SK-MEL-5 (cell line): Measurements from ENCODE around the gene NAALADL2. TPM values are rescaled to one million over a fixed set of nuclear protein-coding genes. Genes with fewer than 3 reads are reported as not detected.
A peak's percentile ranks its signal among the peaks of the same experiment; 100 is the strongest.
"Not testable (repeated sequence)": the region's sequence is repeated elsewhere in the genome, so short reads cannot be mapped to it uniquely, and the experiment has no call there.

Source experiments
- DNase-seq: peaks from one replicate; pipeline ENCODE4 v3.0.0-alpha.2; 2016; ENCODE audit warnings: low read depth, low spot score
- in situ Hi-C: cut with HindIII; loops from 2 replicates; pipeline ENCODE4 v1.10.0; 2016; ENCODE audit warnings: low sequenced_read_pairs, high pct_unique_total_duplicates, low pct_unique_long_range_greater_than_20kb
- total RNA-seq: library from RNA; depleted of rRNA; stranded (reverse); fragments of >200 nt; shearing (Covaris generic); gene quantifications from 2 replicates; pipeline ENCODE4 v1.2.3, GENCODE V29; 2014

NAALADL2 gene
- total RNA-seq, 1 experiment from 2014 or later, result 2.9 TPM

DNA sequence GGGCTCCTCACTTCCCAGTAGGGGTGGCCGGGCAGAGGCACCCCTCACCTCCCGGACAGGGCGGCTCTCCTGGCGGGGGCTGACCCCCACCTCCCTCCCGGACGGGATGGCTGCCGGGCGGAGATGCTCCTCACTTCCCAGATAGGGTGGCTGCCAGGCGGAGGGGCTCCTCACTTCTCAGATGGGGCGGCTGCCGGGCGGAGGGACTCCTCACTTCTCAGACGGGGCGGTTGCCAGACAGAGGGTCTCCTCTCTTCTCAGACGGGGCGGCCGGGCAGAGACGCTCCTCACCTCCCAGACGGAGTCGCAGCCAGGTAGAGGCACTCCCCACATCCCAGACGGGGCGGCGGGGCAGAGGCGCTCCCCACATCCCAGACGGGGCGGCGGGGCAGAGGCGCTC is 273.6 kb downstream of the NAALADL2 start:
- in situ Hi-C loops, DNase-seq: not testable (repeated sequence)

- DNase-seq, result no peak
- in situ Hi-C loops, result no loop called here
These were observed 285.2 kb downstream of the NAALADL2 start for GRCh38 chr3:175144368-175144767.

DNA sequence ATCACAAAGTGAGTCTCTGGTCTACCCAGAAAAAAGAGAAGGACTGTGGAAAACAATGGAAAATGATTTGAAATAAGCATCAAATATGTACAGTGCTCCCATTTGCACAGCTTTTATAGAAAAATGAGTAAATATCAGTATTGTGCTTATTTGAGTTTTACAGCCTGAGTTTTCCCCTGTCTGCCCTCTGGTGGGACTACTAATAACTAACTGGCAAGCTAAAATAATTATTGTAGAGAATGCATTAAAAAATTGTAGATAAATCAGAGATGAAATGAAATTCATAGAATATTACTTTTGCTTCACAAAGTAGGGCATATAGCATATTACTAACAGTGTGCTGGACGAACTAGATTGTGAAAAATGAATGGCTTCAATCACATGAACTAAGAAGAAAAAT is 287.1 kb downstream of the NAALADL2 start:
- in situ Hi-C loops, result no loop called here
- DNase-seq, result peak; percentile 21

DNA sequence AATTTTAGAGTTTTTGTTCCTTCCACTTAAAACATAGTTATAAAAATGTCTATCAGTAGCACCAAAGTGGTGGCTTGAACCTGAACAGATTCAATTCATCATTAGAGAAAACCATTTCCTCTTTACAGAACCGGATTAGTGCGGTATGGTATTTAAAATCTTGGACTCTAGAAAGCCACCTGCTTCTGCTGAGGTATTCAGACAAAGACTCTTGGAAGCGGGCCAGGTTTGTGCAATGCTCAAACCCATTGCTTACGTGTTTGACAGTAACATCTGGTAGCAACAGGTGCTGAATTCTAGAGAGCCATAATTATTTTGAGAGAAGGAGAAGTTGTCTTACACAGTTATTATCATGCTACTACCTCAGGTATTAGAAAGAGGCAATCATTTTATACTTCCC is 290.5 kb downstream of the NAALADL2 start:
- DNase-seq, result no peak
- in situ Hi-C loops, result no loop called here

GRCh38 chr3:175150812-175151401 is 291.8 kb downstream of the NAALADL2 start:
- no peak for DNase-seq
- in situ Hi-C loops, result no loop called here

- no peak for DNase-seq
- in situ Hi-C loops, result no loop called here
These were observed 294.5 kb downstream of the NAALADL2 start for GRCh38 chr3:175153595-175153994.

GRCh38 chr3:175155172-175155571 is 296.0 kb downstream of the NAALADL2 start:
- no peak for DNase-seq
- in situ Hi-C loops, result no loop called here

- in situ Hi-C loops, result no loop called here
- DNase-seq, result no peak
These were observed 300.1 kb downstream of the NAALADL2 start for GRCh38 chr3:175159202-175159601.

DNA sequence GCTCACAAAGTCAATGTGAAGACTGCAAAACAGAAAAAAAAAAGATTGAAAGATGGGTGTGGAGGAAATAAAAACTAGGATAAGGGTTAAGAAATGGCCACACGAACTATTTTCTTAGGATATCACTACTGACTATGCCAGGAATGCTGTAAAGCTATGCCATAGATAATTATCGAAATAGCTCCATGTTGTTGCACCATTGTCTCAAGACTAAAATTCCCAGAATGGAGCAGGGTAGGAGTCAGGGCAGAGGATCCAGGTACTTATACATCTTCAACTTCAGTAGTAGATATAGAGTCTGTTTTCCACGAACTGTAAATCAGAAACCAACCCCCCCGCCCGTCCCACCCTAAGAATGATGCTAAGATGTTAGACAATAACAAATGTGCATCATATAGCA is 302.2 kb downstream of the NAALADL2 start:
- no peak for DNase-seq
- in situ Hi-C loops, result no loop called here

- DNase-seq, result no peak
- in situ Hi-C loops, result no loop called here
These were observed 304.6 kb downstream of the NAALADL2 start for GRCh38 chr3:175163686-175164085.

DNA sequence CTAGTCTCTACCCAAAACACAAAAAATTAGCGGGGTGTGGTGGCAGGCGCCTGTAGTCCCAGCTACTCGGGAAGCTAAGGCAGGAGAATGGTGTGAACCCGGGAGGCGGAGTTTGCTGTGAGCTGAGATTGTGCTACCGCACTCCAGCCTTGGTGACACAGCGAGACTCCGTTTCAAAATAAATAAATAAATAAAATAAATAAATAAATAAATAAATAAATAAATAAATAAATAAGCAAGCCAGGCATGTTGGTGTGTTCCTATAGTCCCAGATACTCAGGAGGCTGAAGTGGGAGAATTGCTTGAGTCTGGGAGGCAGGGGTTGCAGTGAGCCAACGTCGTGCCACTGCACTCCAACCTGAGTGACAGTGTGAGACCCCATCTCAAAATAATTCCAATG is 314.0 kb downstream of the NAALADL2 start:
- in situ Hi-C loops, DNase-seq: not testable (repeated sequence)

- in situ Hi-C loops, result no loop called here
- DNase-seq, result no peak
These were observed 317.4 kb downstream of the NAALADL2 start for GRCh38 chr3:175176556-175176955.

DNA sequence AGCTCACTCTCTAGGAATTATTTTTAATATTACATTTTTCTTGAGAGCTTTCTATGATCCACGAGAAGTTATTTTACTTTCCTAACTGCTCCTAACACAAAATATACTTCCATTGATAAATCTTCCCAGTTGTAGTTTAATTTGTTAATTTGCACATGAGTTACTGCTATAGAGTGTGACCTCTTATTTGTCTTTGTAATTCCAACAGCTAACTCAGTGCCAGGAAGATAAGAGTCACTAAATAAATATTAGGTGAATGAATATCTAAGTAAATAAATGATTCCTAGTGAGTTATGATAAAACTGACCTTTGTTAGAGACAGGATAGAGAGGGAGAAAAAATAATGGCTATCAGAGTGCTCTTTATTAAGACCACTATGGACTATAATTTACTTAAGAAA is 319.9 kb downstream of the NAALADL2 start:
- no peak for DNase-seq
- in situ Hi-C loops, result no loop called here

GRCh38 chr3:175184392-175184791 is 325.3 kb downstream of the NAALADL2 start:
- in situ Hi-C loops, result no loop called here

DNA sequence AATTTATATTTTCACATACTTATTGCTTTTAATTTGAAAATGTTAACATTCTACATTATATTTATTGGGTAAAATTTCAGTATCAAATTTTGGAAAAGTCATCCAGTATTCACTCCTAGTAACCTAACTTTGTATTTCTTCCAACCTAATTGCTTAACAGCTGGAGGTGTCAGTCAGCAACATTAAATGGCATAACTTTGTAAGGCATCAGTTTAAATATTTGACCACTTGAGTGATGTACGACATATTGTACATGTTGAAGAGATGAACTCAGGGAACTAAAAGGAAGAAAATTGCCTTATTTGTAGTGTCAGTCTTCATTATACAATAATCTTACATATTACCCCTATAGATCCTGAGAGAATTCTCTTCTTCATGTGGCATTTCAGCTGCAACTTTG is 326.8 kb downstream of the NAALADL2 start:
- in situ Hi-C loops, result no loop called here
- no peak for DNase-seq

More at GRCh38 chr3:175184392-175184791, 325.3 kb downstream of the NAALADL2 start:
- no peak for DNase-seq

DNA sequence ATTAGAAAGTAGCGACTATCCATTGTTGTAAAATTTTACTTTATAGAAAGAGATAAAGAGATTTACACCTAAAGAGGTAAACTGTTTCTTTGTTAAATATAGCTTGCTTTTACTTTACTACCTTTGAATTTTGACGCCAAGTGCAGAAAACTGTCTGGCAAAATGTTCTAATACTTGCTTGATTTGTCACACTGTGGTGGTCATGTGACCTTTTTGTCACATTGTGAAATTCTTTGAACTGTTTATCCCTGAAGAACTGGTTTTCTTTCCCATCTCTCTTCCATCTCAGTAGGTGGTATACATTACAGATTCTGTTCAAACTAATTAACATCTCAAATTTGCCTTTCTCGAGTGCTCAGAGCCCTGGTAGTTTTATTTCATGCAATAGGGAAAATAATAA is 327.4 kb downstream of the NAALADL2 start:
- no peak for DNase-seq
- in situ Hi-C loops, result no loop called here

GRCh38 chr3:175187586-175187985 is 328.5 kb downstream of the NAALADL2 start:
- no peak for DNase-seq
- in situ Hi-C loops, result no loop called here

DNA sequence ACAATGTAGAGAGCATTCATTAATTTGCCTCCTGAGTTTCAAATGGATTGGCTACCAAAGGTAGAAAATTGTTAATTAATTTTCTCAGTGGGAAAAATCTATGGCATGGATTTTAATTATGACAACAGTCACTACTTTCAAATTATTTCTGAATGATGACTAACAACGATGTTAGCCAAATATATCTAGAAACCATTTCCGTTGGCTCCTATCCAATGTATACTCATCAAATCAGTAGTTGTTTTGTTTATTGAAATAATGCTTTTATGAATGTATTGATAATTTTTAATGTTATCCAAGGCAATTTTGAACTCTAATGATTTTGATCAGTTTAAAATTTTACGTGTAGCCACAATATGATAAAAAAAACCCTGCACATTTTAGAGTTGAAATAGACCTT is 333.4 kb downstream of the NAALADL2 start:
- DNase-seq, result no peak
- in situ Hi-C loops, result no loop called here

GRCh38 chr3:175193815-175194518 is 334.8 kb downstream of the NAALADL2 start:
- DNase-seq, result no peak
- in situ Hi-C loops, result no loop called here
